ENCODE measurements around the gene GPR108. TPM values are rescaled to one million over a fixed set of nuclear protein-coding genes. Genes with fewer than 3 reads are reported as not detected.

Gene GPR108
- total and polyA plus RNA-seq, 2 of the 13 experiments (the other 11 are each of a cell fraction or from before 2014, with no cell fraction given), result 36.4 to 63.0 TPM

GRCh38 chr19:6752256-6753177, 15.1 kb upstream of the GPR108 start (continued):
- TF ChIP-seq SAFB2 (CRISPR knock-in tag; IDR thresholded peaks at IDR 0.05; ENCODE audit: borderline replicate concordance, low read depth) (peak; percentile 16; the same call in 1 of the 2 replicates), ZNF263 (CRISPR knock-in tag; IDR thresholded peaks at IDR 0.05) (peak; percentile 45; the same call in 1 of the 2 replicates), SNAI1 (CRISPR knock-in tag; IDR thresholded peaks at IDR 0.05; ENCODE audit: borderline replicate concordance) (peak; percentile 37; the same call in 1 of the 2 replicates), DNMT1 (CRISPR knock-in tag; IDR thresholded peaks at IDR 0.05) (no peak), MEF2D (CRISPR knock-in tag; IDR thresholded peaks at IDR 0.05) (peak; percentile 51; the same call in 1 of the 2 replicates), SRSF1 (optimal IDR thresholded peaks at IDR 0.05; ENCODE audit: low read depth, low read length) (peak; percentile 60), NFKB2 (CRISPR knock-in tag; IDR thresholded peaks at IDR 0.05; ENCODE audit: borderline replicate concordance) (no peak; the same call in 1 of the 2 replicates), RFX3 (CRISPR knock-in tag; IDR thresholded peaks at IDR 0.05) (no peak), NR3C1 (CRISPR knock-in tag; IDR thresholded peaks at IDR 0.05) (no peak), CSRNP1 (CRISPR knock-in tag; IDR thresholded peaks at IDR 0.05) (no peak; the same call in 1 of the 2 replicates), ZNF18 (CRISPR knock-in tag; IDR thresholded peaks at IDR 0.05; ENCODE audit: insufficient replicate concordance) (no peak), TARDBP (CRISPR knock-in tag; IDR thresholded peaks at IDR 0.05) (peak; percentile 79), SP4 (CRISPR knock-in tag; IDR thresholded peaks at IDR 0.05) (no peak; the same call in 1 of the 2 replicates), LCORL (IDR thresholded peaks at IDR 0.05) (no peak), LCORL (CRISPR knock-in tag; IDR thresholded peaks at IDR 0.05) (peak; percentile 13; the same call in 1 of the 2 replicates), MLX (CRISPR knock-in tag; IDR thresholded peaks at IDR 0.05) (0 out of 2 replicates have a peak, but pooled peaks have one; percentile 5), HNF4G (IDR thresholded peaks at IDR 0.05; ENCODE audit: borderline replicate concordance, low read depth, low read length) (peak; percentile 86), HNF4G (CRISPR knock-in tag; IDR thresholded peaks at IDR 0.05; ENCODE audit: borderline replicate concordance, low read depth) (peak; percentile 66; the same call in 1 of the 2 replicates), ZNF44 (CRISPR knock-in tag; IDR thresholded peaks at IDR 0.05) (0 out of 2 replicates have a peak, but pooled peaks have one; percentile 21), ZNF619 (CRISPR knock-in tag; IDR thresholded peaks at IDR 0.05) (peak; percentile 41; the same call in 1 of the 2 replicates), ISX (CRISPR knock-in tag; conservative IDR thresholded peaks at IDR 0.05) (no peak), ZNF670 (CRISPR knock-in tag; IDR thresholded peaks at IDR 0.05; ENCODE audit: borderline replicate concordance) (no peak), HIVEP1 (CRISPR knock-in tag; IDR thresholded peaks at IDR 0.05) (peak; percentile 90), SP140L (CRISPR knock-in tag; IDR thresholded peaks at IDR 0.05; ENCODE audit: borderline replicate concordance) (no peak), SKI (IDR thresholded peaks at IDR 0.05; ENCODE audit: partially characterized antibody) (peak; percentile 28), KDM5B (CRISPR knock-in tag; IDR thresholded peaks at IDR 0.05; ENCODE audit: borderline replicate concordance) (peak; percentile 93), POLR2A (IDR thresholded peaks at IDR 0.05; ENCODE audit: insufficient read depth in 1 of 2, low read depth in 2 of 2, low read length in 2 of 2) (peak; percentile 20 to 64; a peak in 2 of 4 replicates)
